HG02798 (cell line): ENCODE measurements around the gene ULK4.

ENCODE experiments used
- ATAC-seq: cut with Tn5 transposase; IDR thresholded peaks from one replicate; pipeline ENCODE4 v1.9.1; 2021; ENCODE audit warnings: mild to moderate bottlenecking; ENCODE audit not compliant: unreplicated experiment, poor library complexity

Gene ULK4

DNA sequence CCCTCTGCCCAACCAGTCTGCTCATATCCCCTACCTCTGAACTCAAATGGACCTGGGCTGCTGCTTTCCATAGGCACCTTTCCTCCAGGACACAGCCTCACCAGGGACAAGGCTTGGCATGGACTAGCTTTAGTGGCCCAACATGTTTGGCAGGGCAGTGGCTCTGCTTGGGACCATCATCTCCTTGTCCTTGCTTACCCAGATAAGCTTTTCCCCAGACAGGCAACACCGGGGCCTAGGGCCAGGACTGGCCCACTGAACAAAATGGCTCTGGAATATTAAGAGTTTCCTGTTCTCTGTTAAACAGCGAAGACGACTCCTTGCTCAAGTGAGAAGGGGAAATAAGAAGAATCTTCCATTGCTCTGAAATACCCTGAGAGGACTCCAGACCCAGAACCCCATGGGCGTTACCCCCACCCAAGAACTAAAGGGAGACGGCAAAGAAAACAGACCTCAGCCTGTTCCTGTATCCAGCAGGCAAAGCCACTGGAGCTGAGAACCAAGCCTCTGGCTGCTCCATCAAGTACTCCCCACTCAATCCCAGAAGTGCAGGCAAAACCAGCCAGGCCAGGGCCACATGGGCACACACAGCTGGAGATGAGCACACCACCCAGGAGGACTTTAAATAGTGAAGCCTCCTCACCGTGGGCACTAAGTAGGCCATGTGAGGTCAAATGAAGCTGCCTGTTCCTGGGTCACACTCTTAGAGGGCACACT is 717.1 kb downstream of the ULK4 start:
- no peak for ATAC-seq

DNA sequence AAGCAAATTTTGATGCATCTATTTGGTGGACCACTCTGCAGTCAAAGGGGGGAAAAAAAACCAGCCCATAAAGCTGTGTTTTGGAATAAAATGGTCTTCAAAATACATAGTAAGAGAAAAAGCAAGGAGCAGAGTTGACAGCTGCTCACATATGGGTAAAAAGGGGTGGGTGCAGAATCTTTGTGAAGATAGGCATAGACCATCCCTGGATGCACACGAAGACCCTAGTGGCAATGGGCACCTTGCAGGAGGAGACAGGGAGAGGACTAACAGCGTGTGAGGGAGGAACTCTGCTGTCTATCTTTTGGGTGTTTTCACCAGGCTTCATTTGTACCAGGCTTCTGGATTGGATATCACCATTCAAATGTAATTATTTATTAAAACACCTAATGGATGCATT is 718.7 kb downstream of the ULK4 start:
- ATAC-seq: no peak

DNA sequence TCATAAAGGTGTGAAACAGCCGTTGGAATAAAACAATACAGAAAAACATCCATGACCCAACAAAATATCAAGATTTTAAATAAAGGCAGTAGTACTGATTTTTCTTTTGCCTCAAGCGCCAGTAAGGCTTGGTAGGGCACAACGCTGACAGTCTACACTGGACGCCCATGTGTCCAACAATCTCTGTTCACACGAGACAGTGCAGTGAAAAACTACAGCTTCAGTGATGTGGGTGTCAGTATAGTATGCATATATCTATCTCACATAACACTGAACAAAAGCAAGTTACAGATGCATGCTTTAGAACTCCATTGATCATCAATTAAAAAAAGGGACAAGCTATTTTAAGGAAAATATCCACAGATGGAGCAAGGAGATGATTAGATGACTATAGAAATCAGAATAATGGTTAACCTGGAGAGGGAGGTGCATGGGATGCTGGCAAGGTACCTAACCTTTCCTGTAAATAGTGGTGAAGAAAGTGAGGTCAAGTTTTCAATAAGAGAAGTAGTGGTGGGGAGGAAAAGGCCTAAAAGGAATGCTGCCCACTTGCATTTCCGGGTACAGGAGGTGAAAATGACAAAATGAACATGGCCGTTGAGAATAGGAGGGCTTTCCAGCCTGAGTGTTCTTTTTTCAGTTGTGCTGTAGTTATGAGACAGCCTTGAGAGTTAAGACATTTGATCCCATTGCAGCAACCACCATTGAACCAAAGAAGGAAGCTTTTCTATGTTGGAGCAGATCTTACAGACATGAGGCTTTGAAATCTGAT is 719.9 kb downstream of the ULK4 start:
- ATAC-seq: no peak

DNA sequence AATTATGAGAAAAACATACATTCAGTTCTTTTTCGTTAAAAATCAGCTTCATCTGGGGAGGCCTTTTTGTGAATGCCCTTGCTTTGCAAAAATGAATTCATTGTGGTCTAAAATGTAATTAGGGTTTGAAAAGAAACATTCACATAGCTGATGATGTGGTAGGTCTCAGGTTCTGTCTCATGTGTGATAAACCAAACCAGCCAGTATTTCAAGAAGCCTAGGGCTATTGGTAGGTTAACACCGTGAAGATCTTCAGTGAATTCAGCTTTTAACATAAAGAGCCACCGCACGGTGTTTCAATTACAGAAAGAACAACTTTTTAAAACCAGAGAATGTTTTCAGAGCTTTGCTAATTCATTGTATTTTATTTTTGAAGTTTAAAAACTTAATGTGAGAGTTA is 720.7 kb downstream of the ULK4 start:
- ATAC-seq: no peak

DNA sequence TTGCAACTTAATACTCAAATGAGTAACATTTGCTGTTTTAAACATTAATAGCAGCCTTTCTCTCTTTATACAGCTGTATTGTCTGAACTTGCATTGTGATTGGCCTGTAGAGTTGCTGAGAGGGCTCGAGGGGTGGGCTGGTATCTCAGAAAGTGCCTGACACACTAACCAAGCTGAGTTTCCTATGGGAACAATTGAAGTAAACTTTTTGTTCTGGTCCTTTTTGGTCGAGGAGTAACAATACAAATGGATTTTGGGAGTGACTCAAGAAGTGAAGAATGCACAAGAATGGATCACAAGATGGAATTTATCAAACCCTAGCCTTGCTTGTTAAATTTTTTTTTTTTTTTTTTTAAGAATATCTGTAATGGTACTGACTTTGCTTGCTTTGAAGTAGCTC is 722.3 kb downstream of the ULK4 start:
- ATAC-seq: no peak

DNA sequence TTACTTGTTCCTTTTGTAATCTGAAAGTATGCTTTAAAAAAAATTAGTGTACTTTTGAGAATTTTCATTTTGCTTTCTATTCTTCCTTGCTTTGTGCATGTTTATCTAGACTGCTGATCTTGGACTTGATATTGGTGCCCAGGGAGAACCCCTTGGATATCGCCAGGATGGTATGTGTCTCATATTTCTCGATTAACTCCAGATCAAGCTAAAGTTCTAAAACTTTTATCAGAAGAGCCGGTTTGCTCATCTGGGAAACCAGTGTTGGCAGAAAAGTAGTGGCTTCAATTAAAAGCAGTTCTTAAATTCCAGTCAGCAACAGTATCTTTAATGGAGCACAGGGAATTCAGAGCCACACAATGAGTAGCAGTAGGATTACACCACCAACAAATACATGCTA is 724.0 kb downstream of the ULK4 start:
- no peak for ATAC-seq

DNA sequence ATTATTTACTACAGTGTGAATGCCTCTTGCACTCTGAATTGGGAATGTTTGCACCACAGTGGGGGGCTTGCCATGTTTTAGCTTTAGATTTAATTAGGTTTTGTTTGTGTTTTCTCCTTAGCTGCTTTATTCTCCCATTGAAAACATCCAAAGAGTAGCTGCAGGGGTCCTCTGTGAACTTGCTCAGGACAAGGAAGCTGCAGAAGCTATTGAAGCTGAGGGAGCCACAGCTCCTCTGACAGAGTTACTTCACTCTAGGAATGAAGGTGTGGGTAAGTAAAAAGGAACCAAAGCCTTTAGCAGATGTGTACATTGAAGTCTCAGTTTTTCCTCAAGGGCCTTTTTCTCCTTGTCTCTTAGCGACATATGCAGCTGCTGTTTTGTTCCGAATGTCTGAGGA is 725.7 kb downstream of the ULK4 start:
- no peak for ATAC-seq

DNA sequence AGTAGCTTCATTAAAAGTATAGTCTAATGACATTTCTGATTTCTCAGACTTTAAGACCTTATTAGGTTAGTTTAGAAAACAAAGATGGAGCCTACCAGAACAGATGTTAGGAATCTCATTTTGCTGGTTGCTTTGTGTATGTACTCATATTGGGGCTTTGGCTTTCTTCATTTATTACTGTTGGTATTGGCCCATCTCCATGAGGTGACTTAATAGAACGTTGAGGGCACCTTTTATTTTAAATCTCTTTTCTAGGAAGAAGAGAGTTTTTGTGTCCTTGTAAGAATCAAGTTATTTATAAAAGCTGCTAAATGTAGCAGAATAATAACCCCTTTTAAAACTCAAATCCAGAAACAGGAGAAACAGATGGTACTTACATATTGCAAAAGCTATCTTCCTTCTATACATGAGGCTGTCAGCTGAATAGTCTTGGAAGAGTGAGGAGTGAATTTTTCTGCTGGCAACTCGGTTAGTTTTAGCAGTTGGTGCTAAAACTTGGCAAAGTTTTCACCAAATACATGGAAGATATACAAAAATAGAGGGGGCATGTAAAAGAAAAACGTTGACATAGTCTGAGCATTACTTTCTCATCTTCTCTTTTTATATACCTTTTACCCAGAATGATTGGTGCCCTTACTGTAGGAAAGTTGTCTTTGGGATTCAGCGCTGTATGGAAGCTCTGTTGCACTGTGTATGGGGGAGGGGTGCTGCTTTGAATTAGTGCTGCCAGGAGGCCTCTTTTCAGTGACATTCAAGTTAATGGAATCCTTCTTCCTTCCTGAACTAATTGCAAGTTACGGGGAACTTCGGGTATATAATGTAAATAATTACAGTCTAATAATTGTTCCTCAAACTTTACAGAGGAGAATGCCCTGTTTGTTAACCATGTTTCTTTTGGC is 726.8 kb downstream of the ULK4 start:
- no peak for ATAC-seq

DNA sequence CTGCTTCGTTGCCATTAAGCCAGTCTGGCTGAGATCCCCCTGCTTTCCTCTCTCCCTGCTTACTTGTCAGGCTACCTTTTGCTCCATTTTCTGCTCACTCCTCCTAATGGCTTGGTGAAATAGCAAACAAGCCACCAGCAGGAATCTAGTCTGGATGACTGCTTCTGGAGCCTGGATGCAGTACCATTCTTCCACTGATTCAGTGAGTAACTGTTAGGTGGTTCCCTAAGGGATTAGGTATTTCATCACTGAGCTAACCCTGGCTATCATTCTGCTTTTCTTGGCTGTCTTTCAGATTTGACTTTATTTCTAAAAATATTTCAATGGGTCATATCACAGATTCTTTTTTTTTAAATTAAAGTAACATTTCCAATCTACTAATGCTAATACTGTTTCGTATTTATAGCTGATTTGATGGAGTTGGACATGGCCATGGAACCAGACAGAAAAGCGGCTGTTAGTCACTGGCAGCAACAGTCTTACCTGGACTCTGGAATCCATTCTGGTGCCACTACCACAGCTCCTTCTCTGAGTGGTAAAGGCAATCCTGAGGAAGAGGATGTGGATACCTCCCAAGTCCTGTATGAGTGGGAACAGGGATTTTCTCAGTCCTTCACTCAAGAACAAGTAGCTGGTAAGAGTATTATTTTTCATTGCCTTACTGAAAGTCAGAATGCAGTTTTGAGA is 737.6 kb downstream of the ULK4 start:
- ATAC-seq: no peak

DNA sequence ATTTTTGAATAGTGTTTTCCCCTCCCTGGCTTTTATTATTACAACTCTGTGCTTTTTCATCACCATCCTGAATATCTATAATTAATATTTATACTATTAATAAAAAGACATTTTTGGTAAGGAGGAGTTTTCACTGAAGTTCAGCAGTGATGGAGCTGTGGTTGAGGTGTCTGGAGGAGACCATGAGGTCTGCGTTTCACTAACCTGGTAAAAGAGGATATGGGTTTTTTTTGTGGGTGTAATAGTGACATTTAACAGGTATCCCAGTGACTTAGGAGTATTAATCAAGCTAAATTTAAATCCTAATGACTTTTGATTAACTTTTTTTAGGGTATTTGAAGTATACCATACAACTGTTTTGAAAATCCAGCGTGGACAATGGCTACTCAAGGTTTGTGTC is 738.2 kb downstream of the ULK4 start:
- no peak for ATAC-seq

DNA sequence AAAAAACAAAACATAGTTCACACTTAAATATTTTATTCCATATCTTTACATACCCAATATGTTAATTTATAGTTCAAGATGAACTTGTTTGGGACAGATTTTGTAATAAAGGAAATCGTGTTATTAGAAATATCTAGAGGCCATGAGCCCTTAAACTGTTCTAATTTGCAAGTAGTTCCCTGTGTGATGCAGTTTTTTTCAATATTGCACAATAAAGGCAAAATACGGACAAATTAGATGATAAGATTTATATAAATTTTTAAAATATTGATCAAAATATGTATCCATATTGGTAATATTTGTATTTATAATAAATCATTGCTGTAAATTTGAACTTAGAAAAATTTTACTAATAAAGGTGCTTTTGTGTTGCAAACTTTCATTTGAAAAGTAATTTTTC is 738.8 kb downstream of the ULK4 start:
- no peak for ATAC-seq

DNA sequence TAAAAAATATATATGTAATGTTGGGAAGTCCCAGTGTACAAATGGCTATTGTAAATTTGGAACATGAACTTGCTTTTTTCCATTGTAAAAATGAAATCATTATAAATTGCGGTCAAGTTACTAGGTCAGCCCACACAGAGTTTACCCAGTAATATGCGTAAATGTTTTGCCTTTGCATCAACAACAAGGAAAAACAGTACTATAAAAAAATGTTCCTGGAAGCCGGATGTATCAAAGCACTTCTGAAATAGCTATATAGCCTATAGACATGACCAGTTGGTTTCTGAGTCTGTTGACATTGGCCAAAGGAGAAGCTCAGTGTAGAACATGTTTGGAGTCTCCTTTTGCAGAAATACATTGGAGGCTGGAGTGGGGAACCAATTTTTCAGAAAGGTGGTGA is 739.4 kb downstream of the ULK4 start:
- ATAC-seq: no peak

DNA sequence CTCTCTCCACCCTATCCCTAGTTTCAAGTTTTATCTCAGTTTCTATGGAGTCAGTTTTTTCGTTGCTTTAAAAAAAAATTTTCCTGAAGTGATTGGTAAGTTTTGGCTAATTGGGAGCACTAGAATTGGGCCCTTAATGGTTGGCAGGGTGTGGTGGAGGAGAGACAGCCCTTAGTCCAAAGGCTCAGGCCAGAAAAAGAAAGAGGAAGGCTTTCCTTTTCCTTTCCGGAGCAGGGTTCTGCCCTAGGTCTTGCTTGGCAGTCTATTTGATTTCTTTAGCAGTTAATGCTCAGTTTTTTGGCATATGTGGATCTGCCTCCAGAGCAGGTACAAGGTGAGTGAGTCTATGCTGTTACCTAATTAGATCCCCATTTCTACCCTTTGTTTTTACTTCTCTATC is 739.9 kb downstream of the ULK4 start:
- ATAC-seq: no peak

DNA sequence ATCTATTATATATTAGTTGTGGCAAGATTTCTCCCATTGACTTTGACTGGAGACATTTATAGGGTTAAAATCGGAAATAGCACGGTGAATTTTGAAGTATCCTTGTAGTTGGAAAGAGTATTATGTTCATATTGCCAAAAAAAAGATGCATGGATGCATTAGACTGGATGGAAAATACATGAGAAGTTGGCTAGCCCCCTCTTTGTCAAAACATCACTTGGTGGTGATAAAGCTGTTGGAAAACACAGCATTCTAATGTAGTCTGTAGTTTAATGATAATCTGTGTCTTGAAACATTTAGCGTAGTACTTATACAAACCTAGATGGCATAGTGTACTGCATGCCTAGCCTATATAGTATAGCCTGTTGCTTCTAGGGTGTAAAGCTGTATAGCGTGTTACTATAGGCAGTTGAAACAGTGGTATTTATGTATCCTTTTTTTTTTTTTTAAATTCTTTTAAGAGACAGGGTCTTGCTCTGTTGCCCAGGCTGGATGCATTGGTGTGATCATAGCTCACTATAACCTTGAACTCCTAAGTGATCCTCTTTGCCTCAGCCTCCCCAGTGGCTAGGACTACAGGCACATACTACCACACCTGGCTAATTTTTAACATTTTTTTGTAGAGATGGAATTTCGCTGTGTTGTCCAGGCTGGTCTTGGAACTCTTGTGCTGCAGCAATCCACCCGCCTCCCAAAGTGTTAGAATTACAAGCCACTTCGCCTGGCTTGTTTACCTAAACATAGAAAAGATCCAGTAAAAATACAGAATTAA is 740.8 kb downstream of the ULK4 start:
- ATAC-seq: no peak

DNA sequence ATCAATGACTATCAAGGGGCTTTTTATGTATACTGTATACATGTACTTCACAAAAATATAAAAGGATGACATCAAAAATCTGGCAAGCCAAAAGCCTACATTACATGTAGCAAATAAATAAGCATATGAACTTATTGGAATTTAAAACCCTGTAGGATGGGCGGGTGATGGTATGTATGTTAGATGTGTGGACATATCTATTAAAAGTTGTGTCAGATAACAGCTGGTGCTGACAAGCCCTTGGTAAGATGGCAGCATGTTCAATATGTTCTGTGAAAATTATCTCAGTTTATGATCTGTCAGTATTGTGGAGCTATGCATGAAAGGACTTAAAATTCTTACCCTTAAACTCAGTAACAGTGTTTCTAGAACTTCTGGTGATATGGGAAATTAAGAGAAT is 742.5 kb downstream of the ULK4 start:
- no peak for ATAC-seq

DNA sequence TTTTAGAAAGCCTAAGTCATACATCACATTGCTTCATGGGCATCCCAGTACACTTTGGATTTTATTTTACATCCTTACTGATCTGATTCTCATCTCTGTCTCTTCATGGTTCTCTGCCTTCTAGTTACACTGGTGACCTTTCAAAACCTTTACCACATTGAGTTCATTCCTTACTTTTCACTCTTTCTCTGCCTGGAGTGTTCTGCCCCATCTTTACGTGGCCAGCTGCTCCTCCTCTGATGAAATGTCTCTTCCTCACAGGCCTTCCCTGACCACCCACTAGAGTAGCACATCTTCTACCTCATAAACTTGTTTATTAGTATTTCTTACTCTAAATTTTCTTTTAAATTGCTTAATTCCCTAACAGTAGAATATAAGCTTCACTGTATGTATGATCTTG is 744.9 kb downstream of the ULK4 start:
- no peak for ATAC-seq

DNA sequence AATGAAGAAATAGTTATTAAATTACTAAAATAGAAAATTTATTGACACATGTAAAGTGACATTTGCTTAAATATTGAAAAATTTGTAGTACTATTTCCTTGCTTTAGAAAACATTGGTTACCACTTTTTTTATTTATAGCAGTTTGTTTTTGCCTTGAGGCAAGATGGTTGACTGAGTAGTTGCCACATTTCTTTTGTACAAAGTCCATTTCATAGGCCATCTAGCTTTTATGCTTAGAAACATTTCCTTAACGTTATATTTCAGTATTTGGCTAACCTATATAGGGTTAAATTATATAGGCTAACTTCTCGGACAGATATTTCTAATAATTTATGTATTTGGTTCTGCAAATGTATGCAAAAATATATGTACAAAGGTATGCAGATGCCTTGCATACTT is 745.5 kb downstream of the ULK4 start:
- ATAC-seq: no peak

DNA sequence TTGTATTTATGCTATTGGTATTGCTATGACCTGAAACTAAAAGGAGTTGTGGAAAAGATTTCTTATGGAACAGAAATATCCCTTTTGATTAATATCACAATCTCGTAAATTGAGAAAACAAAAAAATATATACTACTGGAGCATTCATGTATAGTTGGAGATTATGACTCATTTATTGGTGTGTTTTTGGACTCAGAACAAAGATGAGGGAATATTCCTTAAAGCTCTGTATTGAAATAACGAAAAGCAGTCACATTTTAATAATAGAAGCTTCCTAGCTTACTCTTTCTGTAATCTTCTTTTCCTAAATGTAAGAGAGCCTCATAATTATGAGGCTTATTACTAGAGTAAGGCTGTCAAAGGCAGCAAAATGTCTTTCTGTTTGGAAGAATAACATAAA is 748.3 kb downstream of the ULK4 start:
- ATAC-seq: no peak

DNA sequence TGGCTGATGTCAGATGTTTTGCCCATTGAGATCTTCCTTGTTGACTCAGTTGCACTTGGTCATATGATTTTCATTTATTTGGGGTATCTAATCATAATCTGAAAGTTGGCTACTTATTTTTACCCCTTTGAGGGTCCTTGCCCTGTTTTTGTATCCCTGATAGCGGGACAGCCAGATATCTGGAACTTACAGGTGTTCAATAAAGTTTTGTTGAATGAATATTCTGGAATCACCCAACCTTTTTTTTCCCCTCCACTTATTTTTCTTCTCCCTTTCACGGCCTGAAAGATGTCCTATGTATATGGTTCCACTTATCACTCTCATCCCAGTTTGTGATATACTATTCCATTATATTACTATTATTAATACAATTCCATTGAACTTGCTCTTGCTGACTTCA is 749.8 kb downstream of the ULK4 start:
- ATAC-seq: no peak

DNA sequence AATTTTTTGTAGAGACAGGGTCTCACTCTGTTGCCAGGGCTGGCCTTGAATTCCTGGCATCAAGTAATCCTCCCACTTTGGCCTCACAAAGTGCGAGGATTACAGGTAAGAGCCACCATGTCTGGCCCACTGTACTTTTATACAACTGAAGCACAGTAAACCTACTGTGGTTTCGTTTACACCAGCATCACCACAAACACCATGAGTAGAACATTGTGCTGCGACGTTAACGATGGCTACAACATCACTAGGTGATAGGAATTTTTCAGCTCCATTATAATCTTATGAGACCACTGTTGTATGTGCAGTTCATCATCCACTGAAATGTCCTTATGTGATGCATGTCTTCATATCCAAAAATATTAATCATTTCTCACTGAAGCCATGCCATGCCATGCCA is 750.9 kb downstream of the ULK4 start:
- ATAC-seq: no peak
